Measurements from ENCODE around the gene CHRNA3.

GRCh38 chr15:78617076-78617475, 3.7 kb downstream of the CHRNA3 start:
- TF ChIP-seq, protein P1, sequence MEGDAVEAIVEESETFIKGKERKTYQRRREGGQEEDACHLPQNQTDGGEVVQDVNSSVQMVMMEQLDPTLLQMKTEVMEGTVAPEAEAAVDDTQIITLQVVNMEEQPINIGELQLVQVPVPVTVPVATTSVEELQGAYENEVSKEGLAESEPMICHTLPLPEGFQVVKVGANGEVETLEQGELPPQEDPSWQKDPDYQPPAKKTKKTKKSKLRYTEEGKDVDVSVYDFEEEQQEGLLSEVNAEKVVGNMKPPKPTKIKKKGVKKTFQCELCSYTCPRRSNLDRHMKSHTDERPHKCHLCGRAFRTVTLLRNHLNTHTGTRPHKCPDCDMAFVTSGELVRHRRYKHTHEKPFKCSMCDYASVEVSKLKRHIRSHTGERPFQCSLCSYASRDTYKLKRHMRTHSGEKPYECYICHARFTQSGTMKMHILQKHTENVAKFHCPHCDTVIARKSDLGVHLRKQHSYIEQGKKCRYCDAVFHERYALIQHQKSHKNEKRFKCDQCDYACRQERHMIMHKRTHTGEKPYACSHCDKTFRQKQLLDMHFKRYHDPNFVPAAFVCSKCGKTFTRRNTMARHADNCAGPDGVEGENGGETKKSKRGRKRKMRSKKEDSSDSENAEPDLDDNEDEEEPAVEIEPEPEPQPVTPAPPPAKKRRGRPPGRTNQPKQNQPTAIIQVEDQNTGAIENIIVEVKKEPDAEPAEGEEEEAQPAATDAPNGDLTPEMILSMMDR (IDR thresholded peaks at IDR 0.05): no peak
- no peak for TF ChIP-seq POLR2A (IDR thresholded peaks at IDR 0.05)
